DOHH2 (cell line): ENCODE data around the gene ADCY10.

Experiments used
- H3F3A ChIP-seq: fragments of 200-600 bp; sonication (generic), shearing (Covaris generic); 2 replicates; pipeline ENCODE4 v1.6.0; 2016; ENCODE audit warnings: antibody characterized with exemption, mild to moderate bottlenecking; ENCODE audit not compliant: control insufficient read depth, insufficient read depth
- H3K27ac ChIP-seq: fragments of 200-600 bp; sonication (generic); 2 replicates; pipeline ENCODE4 v1.5.1; 2014; ENCODE audit warnings: low read depth, mild to moderate bottlenecking, low read length, moderate library complexity
- H3K27me3 ChIP-seq: fragments of 200-600 bp; sonication (generic); 2 replicates; pipeline ENCODE4 v1.6.1; 2014; ENCODE audit warnings: mild to moderate bottlenecking, low read length, mixed read lengths; ENCODE audit not compliant: control insufficient read depth
- H3K36me3 ChIP-seq: fragments of 200-600 bp; sonication (generic); 2 replicates; pipeline ENCODE4 v1.6.1; 2014; ENCODE audit warnings: mild to moderate bottlenecking, low read length, moderate library complexity, mixed read lengths; ENCODE audit not compliant: control insufficient read depth
- H3K4me1 ChIP-seq: fragments of 200-600 bp; sonication (generic); 2 replicates; pipeline ENCODE4 v1.6.1; 2014; ENCODE audit warnings: mild to moderate bottlenecking, low read length, mixed read lengths; ENCODE audit not compliant: control insufficient read depth
- H3K4me2 ChIP-seq: fragments of 200-600 bp; sonication (generic); 2 replicates; pipeline ENCODE4 v1.6.0; 2014; ENCODE audit warnings: mild to moderate bottlenecking, low read length, moderate library complexity
- H3K4me3 ChIP-seq: fragments of 200-600 bp; sonication (generic); 2 replicates; pipeline ENCODE4 v1.5.1; 2014; ENCODE audit warnings: mild to moderate bottlenecking, low read length, mixed read lengths
- H3K79me2 ChIP-seq: fragments of 200-600 bp; sonication (generic); 2 replicates; pipeline ENCODE4 v1.6.1; 2014; ENCODE audit warnings: mild to moderate bottlenecking, low read length, mixed read lengths; ENCODE audit not compliant: control insufficient read depth
- H3K9me2 ChIP-seq: fragments of 200-600 bp; sonication (generic); replicated peaks from 2 replicates; pipeline ENCODE4 v1.6.1; 2014; ENCODE audit warnings: mild to moderate bottlenecking, low read length, mixed read lengths; ENCODE audit not compliant: control insufficient read depth
- H3K9me3 ChIP-seq: fragments of 200-600 bp; sonication (generic); 2 replicates; pipeline ENCODE4 v1.6.1; 2014; ENCODE audit warnings: antibody characterized with exemption, low read length, mixed read lengths; ENCODE audit not compliant: control insufficient read depth, insufficient read depth
- H4K20me1 ChIP-seq: fragments of 200-600 bp; sonication (generic); 2 replicates; pipeline ENCODE4 v1.6.0; 2014; ENCODE audit warnings: low read depth, mild to moderate bottlenecking, antibody characterized with exemption, low read length, moderate library complexity; ENCODE audit not compliant: control insufficient read depth, insufficient read depth
- CTCF ChIP-seq: fragments of 200-600 bp; sonication (generic); IDR thresholded peaks from one replicate; pipeline ENCODE4 v1.5.1; 2014; ENCODE audit warnings: antibody characterized with exemption, mild to moderate bottlenecking, low read depth, low read length; ENCODE audit not compliant: poor library complexity, severe bottlenecking
- EZH2phosphoT487 ChIP-seq: fragments of 200-600 bp; sonication (generic); IDR thresholded peaks from 2 replicates; pipeline ENCODE4 v1.6.1; 2017; ENCODE audit warnings: borderline replicate concordance, mild to moderate bottlenecking, antibody characterized with exemption, low read length, moderate library complexity, mixed read lengths

Gene ADCY10

GRCh38 chr1:167882376-167882775 is 31.6 kb downstream of the ADCY10 start:
- H3K79me2 ChIP-seq = no peaks in the 10 kb centered on the region
- no peaks in the 10 kb centered on the region for H3F3A ChIP-seq
- H4K20me1 ChIP-seq = no peaks in the 10 kb centered on the region
- no peaks in the 10 kb centered on the region for H3K27me3 ChIP-seq
- H3K27ac ChIP-seq = no peak overlapping the region
- H3K9me2 ChIP-seq = no peaks in the 10 kb centered on the region
- H3K9me3 ChIP-seq = no peaks in the 10 kb centered on the region
- no peaks in the 10 kb centered on the region for H3K36me3 ChIP-seq
- H3K4me1 ChIP-seq = no peaks in the 10 kb centered on the region
- no peak overlapping the region for H3K4me2 ChIP-seq
- no peak overlapping the region for H3K4me3 ChIP-seq
- TF ChIP-seq EZH2phosphoT487 (no peak), CTCF (no peak)

DNA sequence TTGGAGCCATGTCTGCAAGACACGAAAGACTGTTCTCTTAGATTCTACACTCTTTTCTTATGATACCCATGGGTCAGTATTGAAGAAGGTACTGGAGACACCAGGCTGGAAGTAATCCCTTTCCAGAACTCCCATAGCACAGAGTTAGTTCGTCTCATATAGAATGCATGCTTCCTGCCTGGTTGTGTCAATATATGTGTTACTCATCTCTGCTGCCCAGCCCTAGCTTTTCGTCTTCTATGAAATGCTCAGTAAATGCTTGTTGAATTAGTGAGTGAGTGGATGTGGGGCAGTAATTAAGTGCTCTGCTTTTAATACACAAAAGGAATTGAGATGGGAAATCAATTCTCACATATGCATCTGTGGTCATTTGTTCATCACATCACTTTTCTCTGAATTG is 32.1 kb downstream of the ADCY10 start:
- H3K27me3 ChIP-seq = no peaks in the 10 kb centered on the region
- H3F3A ChIP-seq = no peaks in the 10 kb centered on the region
- H3K4me3 ChIP-seq = no peak overlapping the region
- no peak overlapping the region for H3K4me2 ChIP-seq
- H3K36me3 ChIP-seq = no peaks in the 10 kb centered on the region
- no peaks in the 10 kb centered on the region for H3K9me2 ChIP-seq
- no peak overlapping the region for H3K27ac ChIP-seq
- H3K79me2 ChIP-seq = no peaks in the 10 kb centered on the region
- no peaks in the 10 kb centered on the region for H3K9me3 ChIP-seq
- TF ChIP-seq EZH2phosphoT487 (no peak), CTCF (no peak)
- no peaks in the 10 kb centered on the region for H3K4me1 ChIP-seq
- no peaks in the 10 kb centered on the region for H4K20me1 ChIP-seq

DNA sequence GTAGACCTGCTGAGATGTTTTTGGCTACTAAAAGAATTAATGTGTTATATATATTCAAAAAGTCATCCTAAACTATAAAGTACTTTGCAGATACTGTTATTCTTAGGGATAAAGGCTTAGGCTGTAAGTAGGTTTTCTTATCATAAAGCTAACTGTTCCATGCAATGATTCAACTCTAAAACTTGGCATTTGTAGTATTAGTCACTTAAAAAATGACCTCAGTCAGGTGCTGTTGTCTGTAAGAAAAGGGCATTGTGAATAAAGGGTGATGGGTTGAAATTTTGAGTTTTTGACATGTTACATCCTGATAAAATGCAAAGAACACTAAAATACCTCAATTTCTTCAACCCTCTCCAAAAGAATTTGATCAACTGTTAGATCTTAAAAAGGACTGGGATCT is 32.9 kb downstream of the ADCY10 start:
- Histone ChIP-seq H3K79me2 (no peaks in the 10 kb centered on the region), H3K27ac (no peak overlapping the region), H3K4me1 (no peaks in the 10 kb centered on the region), H3F3A (no peaks in the 10 kb centered on the region), H3K36me3 (no peaks in the 10 kb centered on the region), H3K4me2 (no peak overlapping the region), H3K9me3 (no peaks in the 10 kb centered on the region), H3K9me2 (no peaks in the 10 kb centered on the region), H4K20me1 (no peaks in the 10 kb centered on the region), H3K27me3 (no peaks in the 10 kb centered on the region), H3K4me3 (no peak overlapping the region)
- TF ChIP-seq EZH2phosphoT487 = no peak
- TF ChIP-seq CTCF = no peak

DNA sequence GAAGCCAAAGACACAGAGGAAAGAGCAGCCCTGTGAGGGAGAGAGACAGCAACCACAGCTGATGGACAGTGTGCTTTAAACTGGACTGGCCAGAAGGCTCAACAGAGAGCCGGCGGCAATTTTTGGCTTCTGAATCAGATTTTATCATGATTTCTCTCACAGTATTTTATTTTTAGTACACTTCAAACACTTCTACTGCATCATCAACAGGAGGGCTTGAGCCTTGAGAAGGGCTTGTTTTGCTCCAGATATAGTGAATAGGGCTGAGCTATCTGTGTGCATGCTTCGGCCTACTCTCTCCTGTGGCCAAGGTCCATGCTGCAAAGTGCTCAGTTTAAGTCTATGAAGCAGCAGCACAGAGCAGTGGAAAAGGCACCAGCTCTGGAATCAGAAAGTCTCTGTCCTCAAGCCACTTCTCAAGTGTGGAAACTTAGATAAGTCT is 33.3 kb downstream of the ADCY10 start:
- no peak overlapping the region for H3K4me2 ChIP-seq
- TF ChIP-seq CTCF = no peak
- no peak for TF ChIP-seq EZH2phosphoT487
- no peak overlapping the region for H3K4me3 ChIP-seq
- no peak overlapping the region for H3K27ac ChIP-seq
- no peaks in the 10 kb centered on the region for H3K9me3 ChIP-seq
- no peaks in the 10 kb centered on the region for H3K9me2 ChIP-seq
- no peaks in the 10 kb centered on the region for H3K79me2 ChIP-seq
- no peaks in the 10 kb centered on the region for H3F3A ChIP-seq
- H3K4me1 ChIP-seq = no peaks in the 10 kb centered on the region
- no peaks in the 10 kb centered on the region for H3K27me3 ChIP-seq
- no peaks in the 10 kb centered on the region for H4K20me1 ChIP-seq
- H3K36me3 ChIP-seq = no peaks in the 10 kb centered on the region
